Liver (tissue), 3 donors: ENCODE results near the gene ZFP36L2.

Experiments
- SP1 ChIP-seq: IDR thresholded peaks from 2 replicates; pipeline ENCODE4 v1.6.1; 2018; ENCODE audit warnings: antibody characterized with exemption, mild to moderate bottlenecking
- TF ChIP-seq, protein P1 (sequence below): fragments of 150-350 bp; IDR thresholded peaks from 2 replicates; pipeline ENCODE4 v1.5.1; 2017; ENCODE audit warnings: improper control_type of control experiment, low read depth, low read length; ENCODE audit not compliant: missing input control
- donor health status: healthy.
- donor health status: healthy.

DNA sequence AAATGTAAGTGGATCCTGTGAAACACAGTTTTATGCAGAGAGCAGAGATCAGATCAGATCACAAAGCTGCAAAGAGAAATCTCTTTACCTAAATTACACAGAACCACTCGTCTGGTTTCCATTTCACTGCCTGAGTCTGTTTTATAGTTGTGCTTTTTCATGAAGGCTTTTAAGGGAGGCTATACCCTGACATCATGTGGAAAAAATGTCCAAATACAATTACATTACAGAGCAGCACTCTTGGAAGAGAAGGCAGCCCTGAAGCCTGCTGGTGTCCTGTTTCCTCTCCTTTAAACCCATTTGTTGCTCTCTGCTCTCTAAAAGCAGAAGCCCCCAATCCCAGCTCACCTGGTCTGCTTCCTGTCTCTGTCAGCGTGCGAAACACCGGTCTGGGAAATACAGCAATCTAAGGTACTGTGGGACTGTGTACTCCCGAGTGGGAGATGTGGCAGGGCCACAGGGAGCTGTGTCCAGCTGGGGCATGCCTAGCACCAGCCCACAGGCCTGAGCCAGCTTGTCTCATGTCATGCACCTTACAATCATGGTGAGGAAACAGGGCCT is 24.8 kb upstream of the ZFP36L2 start:
- TF ChIP-seq SP1, result no peak
- TF ChIP-seq, protein P1, sequence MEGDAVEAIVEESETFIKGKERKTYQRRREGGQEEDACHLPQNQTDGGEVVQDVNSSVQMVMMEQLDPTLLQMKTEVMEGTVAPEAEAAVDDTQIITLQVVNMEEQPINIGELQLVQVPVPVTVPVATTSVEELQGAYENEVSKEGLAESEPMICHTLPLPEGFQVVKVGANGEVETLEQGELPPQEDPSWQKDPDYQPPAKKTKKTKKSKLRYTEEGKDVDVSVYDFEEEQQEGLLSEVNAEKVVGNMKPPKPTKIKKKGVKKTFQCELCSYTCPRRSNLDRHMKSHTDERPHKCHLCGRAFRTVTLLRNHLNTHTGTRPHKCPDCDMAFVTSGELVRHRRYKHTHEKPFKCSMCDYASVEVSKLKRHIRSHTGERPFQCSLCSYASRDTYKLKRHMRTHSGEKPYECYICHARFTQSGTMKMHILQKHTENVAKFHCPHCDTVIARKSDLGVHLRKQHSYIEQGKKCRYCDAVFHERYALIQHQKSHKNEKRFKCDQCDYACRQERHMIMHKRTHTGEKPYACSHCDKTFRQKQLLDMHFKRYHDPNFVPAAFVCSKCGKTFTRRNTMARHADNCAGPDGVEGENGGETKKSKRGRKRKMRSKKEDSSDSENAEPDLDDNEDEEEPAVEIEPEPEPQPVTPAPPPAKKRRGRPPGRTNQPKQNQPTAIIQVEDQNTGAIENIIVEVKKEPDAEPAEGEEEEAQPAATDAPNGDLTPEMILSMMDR, result no peak
